Caco-2 (cell line): ENCODE data around the gene LY6G5B. TPM values are rescaled to one million over a fixed set of nuclear protein-coding genes. Genes with fewer than 3 reads are reported as not detected.

Experiments used
- BruUV-seq: library from RNA; stranded (reverse); fragments of 400-500 nt; replicated peaks from 2 replicates; lab custom pipeline; 2021; lab: Mats Ljungman, UMichigan
- CTCF ChIA-PET: fragments of 300-600 bp; sonication (Branson Sonifier 250); formaldehyde crosslinking; loops from one replicate; lab custom pipeline; 2022; ENCODE audit warnings: antibody characterized with exemption; lab: Charles Lee
- POLR2A ChIA-PET: fragments of 300-600 bp; sonication (Branson Sonifier 250); formaldehyde crosslinking; loops from one replicate; lab custom pipeline; 2022; ENCODE audit warnings: antibody characterized with exemption; lab: Charles Lee
- DNase-seq, 2 experiments: peaks; one replicate each; pipeline versions ENCODE4 v3.0.0 to v3.0.0-alpha.2; 2020 to 2022
- H3K27me3 ChIP-seq: replicated peaks from 2 replicates; pipeline ENCODE4 v1.6.0; 2011; ENCODE audit warnings: low read length; ENCODE audit not compliant: control insufficient read depth, insufficient read depth
- H3K36me3 ChIP-seq: 2 replicates; pipeline ENCODE4 v1.5.1; 2011; ENCODE audit warnings: low read length; ENCODE audit not compliant: control insufficient read depth, insufficient read depth
- H3K4me1 ChIP-seq: fragments of 250-450 bp; sonication (Bioruptor Pico); 2 replicates; pipeline ENCODE4 v1.5.1; 2020; ENCODE audit warnings: mild to moderate bottlenecking
- H3K4me3 ChIP-seq: 2 replicates; pipeline ENCODE4 v1.5.1; 2011; ENCODE audit warnings: low read depth, mild to moderate bottlenecking, control low read depth, low read length
- H3K9me3 ChIP-seq: fragments of 250-450 bp; sonication (Bioruptor Pico); 2 replicates; pipeline ENCODE4 v1.5.1; 2020; ENCODE audit warnings: mild to moderate bottlenecking, moderate library complexity
- H3K27ac Mint-ChIP-seq: one replicate; pipeline ENCODE4 v1.8.0; 2022; ENCODE audit warnings: mixed read lengths; ENCODE audit not compliant: unreplicated experiment
- H3K27me3 Mint-ChIP-seq: one replicate; pipeline ENCODE4 v1.8.0; 2022; ENCODE audit warnings: mixed read lengths; ENCODE audit not compliant: insufficient read depth, unreplicated experiment
- H3K36me3 Mint-ChIP-seq: one replicate; pipeline ENCODE4 v1.8.0; 2022; ENCODE audit warnings: mild to moderate bottlenecking, mixed read lengths; ENCODE audit not compliant: insufficient read depth, unreplicated experiment
- H3K4me1 Mint-ChIP-seq: one replicate; pipeline ENCODE4 v1.8.0; 2022; ENCODE audit warnings: low read depth, mixed read lengths; ENCODE audit not compliant: unreplicated experiment
- H3K4me3 Mint-ChIP-seq: one replicate; pipeline ENCODE4 v1.8.0; 2022; ENCODE audit warnings: mild to moderate bottlenecking, moderate library complexity, mixed read lengths; ENCODE audit not compliant: unreplicated experiment
- H3K9me3 Mint-ChIP-seq: one replicate; pipeline ENCODE4 v1.8.0; 2022; ENCODE audit warnings: mixed read lengths; ENCODE audit not compliant: unreplicated experiment
- CTCF ChIP-seq, 2 experiments: fragments of 200-600 bp in 1 of 2; IDR thresholded peaks; 1 replicate in 1 of 2; 2 replicates in 1 of 2; pipeline versions ENCODE4 v1.5.1 to v1.8.0; 2011 to 2022; ENCODE audit warnings: antibody characterized with exemption in 1 of 2, control low read depth in 1 of 2, inconsistent platforms in 1 of 2, low read depth in 1 of 2, low read length in 1 of 2, mild to moderate bottlenecking in 1 of 2, moderate library complexity in 1 of 2; ENCODE audit not compliant: insufficient read depth in 1 of 2, severe bottlenecking in 1 of 2, unreplicated experiment in 1 of 2
- intact Hi-C: fragments of 100-400 bp; cut with micrococcal nuclease; formaldehyde crosslinking; loops from one replicate; pipeline ENCODE4 v1.10.0; 2022; ENCODE audit not compliant: unreplicated experiment
- total RNA-seq: library from RNA; stranded (reverse); gene quantifications from 2 replicates; pipeline ENCODE4 v1.2.3, GENCODE V29; 2022

The LY6G5B gene
- total RNA-seq, 1 experiment from 2014 or later = 17.5 TPM

GRCh38 chr6:31692353-31692752, 22.6 kb downstream of the LY6G5B start:
- Mint-ChIP-seq H3K36me3 (peaks cover 62% of the 10 kb centered on the region), H3K9me3 (no peaks in the 10 kb centered on the region), H3K4me1 (peaks cover 34% of the 10 kb centered on the region), H3K27me3 (no peaks in the 10 kb centered on the region), H3K27ac (peak overlapping the region; percentile 2), H3K4me3 (no peak overlapping the region)
- H3K4me1 ChIP-seq = peaks cover 37% of the 10 kb centered on the region
- ChIA-PET CTCF (interaction anchor here (0.7 kb wide), 1 partner anchor 99 kb away, joined by 3 read pairs; no protein-coding TSS in a partner anchor), POLR2A (interaction anchor here (1.5 to 1.9 kb wide), 2 partner anchors 123 to 135 kb away, joined by 3 to 4 read pairs; partner anchors contain the start of genes HSPA1A, HSPA1B and HSPA1L)
- intact Hi-C loops = no loop called here
- no peaks in the 10 kb centered on the region for H3K27me3 ChIP-seq
- no peaks in the 10 kb centered on the region for H3K9me3 ChIP-seq
- no peak for TF ChIP-seq CTCF (IDR thresholded peaks at IDR 0.05; ENCODE audit: insufficient read depth in 1 of 2, low read depth in 1 of 2, low read length in 1 of 2, severe bottlenecking in 1 of 2, unreplicated experiment in 1 of 2)
- no peak for DNase-seq
- no TSS peak for BruUV-seq
- no peak overlapping the region for H3K4me3 ChIP-seq
- peaks cover 9% of the 10 kb centered on the region for H3K36me3 ChIP-seq

GRCh38 chr6:31692886-31693285, 23.1 kb downstream of the LY6G5B start:
- no peaks in the 10 kb centered on the region for H3K9me3 ChIP-seq
- no peak overlapping the region for H3K4me3 Mint-ChIP-seq
- H3K27me3 Mint-ChIP-seq = no peaks in the 10 kb centered on the region
- peaks cover 9% of the 10 kb centered on the region for H3K36me3 ChIP-seq
- ChIA-PET POLR2A (no interaction called here), CTCF (interaction anchor here (0.7 kb wide), 1 partner anchor 98 kb away, joined by 3 read pairs; no protein-coding TSS in a partner anchor)
- intact Hi-C loops = no loop called here
- no peak for DNase-seq
- H3K36me3 Mint-ChIP-seq = peaks cover 62% of the 10 kb centered on the region
- no peak for TF ChIP-seq CTCF (IDR thresholded peaks at IDR 0.05; ENCODE audit: insufficient read depth in 1 of 2, low read depth in 1 of 2, low read length in 1 of 2, severe bottlenecking in 1 of 2, unreplicated experiment in 1 of 2)
- no peaks in the 10 kb centered on the region for H3K9me3 Mint-ChIP-seq
- H3K27ac Mint-ChIP-seq = peak overlapping the region; percentile 2
- H3K27me3 ChIP-seq = no peaks in the 10 kb centered on the region
- BruUV-seq = no TSS peak
- H3K4me3 ChIP-seq = no peak overlapping the region
- H3K4me1 Mint-ChIP-seq = peaks cover 39% of the 10 kb centered on the region
- peaks cover 37% of the 10 kb centered on the region for H3K4me1 ChIP-seq

GRCh38 chr6:31693535-31693934, 23.8 kb downstream of the LY6G5B start:
- H3K36me3 Mint-ChIP-seq = peaks cover 61% of the 10 kb centered on the region
- H3K27me3 Mint-ChIP-seq = no peaks in the 10 kb centered on the region
- H3K9me3 ChIP-seq = no peaks in the 10 kb centered on the region
- ChIA-PET CTCF (no interaction called here), POLR2A (no interaction called here)
- intact Hi-C loops = no loop called here
- no peak for TF ChIP-seq CTCF (IDR thresholded peaks at IDR 0.05; ENCODE audit: insufficient read depth in 1 of 2, low read depth in 1 of 2, low read length in 1 of 2, severe bottlenecking in 1 of 2, unreplicated experiment in 1 of 2)
- no peak for DNase-seq
- H3K4me3 Mint-ChIP-seq = no peak overlapping the region
- no peaks in the 10 kb centered on the region for H3K27me3 ChIP-seq
- H3K4me1 ChIP-seq = peaks cover 37% of the 10 kb centered on the region
- no peak overlapping the region for H3K4me3 ChIP-seq
- no TSS peak for BruUV-seq
- no peak overlapping the region for H3K27ac Mint-ChIP-seq
- H3K9me3 Mint-ChIP-seq = no peaks in the 10 kb centered on the region
- H3K36me3 ChIP-seq = peaks cover 7% of the 10 kb centered on the region
- peaks cover 39% of the 10 kb centered on the region for H3K4me1 Mint-ChIP-seq
